Stimulated activated effector memory CD8-positive, alpha-beta T cell treated with anti-CD3 and anti-CD28 coated beads, Interleukin-12 subunit alpha, Interleukin-12 subunit beta, amount 100 ng/mL, for 72 hours (primary cell): ENCODE data around the gene CD160.
"Not testable (repeated sequence)": the region's sequence is repeated elsewhere in the genome, so short reads cannot be mapped to it uniquely, and the experiment has no call there.

Experiments used
- ATAC-seq: fragments of 150-1000 bp; cut with Tn5 transposase; 2 replicates; pipeline ENCODE4 v1.10.0; 2021
- DNase-seq, 2 donors: peaks; one replicate each; pipeline ENCODE4 v3.0.0; 2021 to 2022; ENCODE audit warnings: low spot score in 2 of 2
- H3K27ac Mint-ChIP-seq: one replicate; pipeline ENCODE4 v1.8.0; 2022; ENCODE audit warnings: mild to moderate bottlenecking, mixed read lengths
- H3K36me3 Mint-ChIP-seq: one replicate; pipeline ENCODE4 v1.8.0; 2022; ENCODE audit warnings: mild to moderate bottlenecking, mixed read lengths
- H3K4me1 Mint-ChIP-seq: one replicate; pipeline ENCODE4 v1.8.0; 2022; ENCODE audit warnings: mixed read lengths
- H3K4me3 Mint-ChIP-seq: one replicate; pipeline ENCODE4 v1.8.0; 2022; ENCODE audit warnings: mild to moderate bottlenecking, mixed read lengths
- H3K9me3 Mint-ChIP-seq: one replicate; pipeline ENCODE4 v1.8.0; 2022; ENCODE audit warnings: mixed read lengths

CD160 gene

DNA sequence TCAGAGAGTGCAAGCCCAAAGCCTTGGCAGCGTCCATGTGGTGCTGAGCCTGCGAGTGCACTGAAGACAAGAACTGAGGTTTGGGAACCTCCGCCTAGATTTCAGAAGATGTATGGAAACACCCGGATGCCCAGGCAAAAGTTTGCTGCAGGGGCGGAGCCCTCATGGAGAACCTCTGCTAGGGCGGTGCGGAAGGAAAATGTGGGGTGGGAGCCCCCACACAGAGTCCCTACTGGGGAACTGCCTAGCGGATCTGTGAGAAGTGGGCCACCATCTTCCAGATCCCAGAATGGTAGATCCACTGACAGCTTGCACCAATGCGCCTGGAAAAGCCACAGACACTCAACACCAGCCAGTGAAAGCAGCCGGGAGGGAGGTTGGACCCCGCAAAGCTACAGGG lies 42.2 kb downstream of the CD160 start:
- not testable (repeated sequence) for DNase-seq, H3K27ac Mint-ChIP-seq, H3K4me3 Mint-ChIP-seq, H3K4me1 Mint-ChIP-seq, ATAC-seq, H3K9me3 Mint-ChIP-seq
- H3K36me3 Mint-ChIP-seq: peaks cover 59% of the 10 kb centered on the region

DNA sequence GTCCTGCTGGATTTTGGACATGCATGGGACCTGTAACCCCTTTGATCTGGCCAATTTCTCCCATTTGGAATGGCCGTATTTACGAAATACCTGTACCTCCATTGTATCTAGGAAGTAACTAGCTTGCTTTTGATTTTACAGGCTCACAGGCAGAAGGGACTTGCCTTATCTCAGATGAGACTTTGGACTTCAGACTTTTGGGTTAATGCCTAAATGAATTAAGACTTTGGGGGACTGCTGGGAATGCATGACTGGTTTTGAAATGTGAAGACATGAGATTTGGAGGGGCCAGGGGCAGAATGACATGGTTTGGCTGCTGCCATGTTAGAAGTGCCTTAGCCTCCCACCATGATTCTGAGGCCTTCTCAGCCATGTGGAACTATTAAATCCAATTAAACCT lies 42.7 kb downstream of the CD160 start:
- not testable (repeated sequence) for H3K4me1 Mint-ChIP-seq, DNase-seq, ATAC-seq, H3K4me3 Mint-ChIP-seq, H3K9me3 Mint-ChIP-seq, H3K27ac Mint-ChIP-seq
- H3K36me3 Mint-ChIP-seq: peaks cover 54% of the 10 kb centered on the region

DNA sequence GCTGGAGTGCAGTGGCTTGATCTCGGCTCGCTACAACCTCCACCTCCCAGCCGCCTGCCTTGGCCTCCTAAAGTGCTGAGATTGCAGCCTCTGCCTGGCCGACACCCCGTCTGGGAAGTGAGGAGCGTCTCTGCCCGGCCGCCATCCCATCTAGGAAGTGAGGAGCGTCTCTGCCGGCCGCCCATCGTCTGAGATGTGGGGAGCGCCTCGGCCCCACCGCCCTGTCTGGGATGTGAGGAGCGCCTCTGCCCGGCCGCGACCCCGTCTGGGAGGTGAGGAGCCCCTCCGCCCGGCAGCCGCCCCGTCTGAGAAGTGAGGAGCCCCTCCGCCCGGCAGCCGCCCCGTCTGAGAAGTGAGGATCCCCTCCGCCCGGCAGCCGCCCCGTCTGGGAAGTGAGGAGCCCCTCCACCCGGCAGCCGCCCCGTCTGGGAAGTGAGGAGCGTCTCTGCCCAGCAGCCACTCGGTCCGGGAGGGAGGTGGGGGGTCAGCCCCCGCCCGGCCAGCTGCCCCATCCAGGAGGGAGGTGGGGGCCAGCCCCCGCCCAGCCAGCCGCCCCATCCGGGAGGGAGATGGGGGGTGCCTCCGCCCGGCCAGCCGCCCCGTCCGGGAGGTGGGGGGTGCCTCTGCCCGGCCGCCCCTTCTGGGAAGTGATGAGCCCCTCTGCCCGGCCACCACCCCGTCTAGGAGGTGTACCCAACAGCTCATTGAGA lies 45.1 kb downstream of the CD160 start:
- not testable (repeated sequence) for H3K4me1 Mint-ChIP-seq, ATAC-seq, H3K27ac Mint-ChIP-seq, H3K4me3 Mint-ChIP-seq, DNase-seq, H3K9me3 Mint-ChIP-seq
- peaks cover 58% of the 10 kb centered on the region for H3K36me3 Mint-ChIP-seq

DNA sequence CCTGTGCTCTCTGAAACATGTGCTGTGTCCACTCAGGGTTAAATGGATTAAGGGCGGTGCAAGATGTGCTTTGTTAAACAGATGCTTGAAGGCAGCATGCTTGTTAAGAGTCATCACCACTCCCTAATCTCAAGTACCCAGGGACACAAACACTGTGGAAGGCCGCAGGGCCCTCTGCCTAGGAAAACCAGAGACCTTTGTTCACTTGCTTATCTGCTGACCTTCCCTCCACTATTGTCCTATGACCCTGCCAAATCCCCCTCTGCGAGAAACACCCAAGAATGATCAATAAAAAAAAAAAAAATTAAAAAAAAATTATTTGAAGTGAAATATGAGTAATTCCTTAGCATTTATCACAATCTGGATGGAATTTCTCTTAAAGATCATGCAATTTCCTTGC lies 45.8 kb downstream of the CD160 start:
- DNase-seq, H3K27ac Mint-ChIP-seq, H3K4me3 Mint-ChIP-seq, ATAC-seq, H3K4me1 Mint-ChIP-seq, H3K9me3 Mint-ChIP-seq: not testable (repeated sequence)
- peaks cover 57% of the 10 kb centered on the region for H3K36me3 Mint-ChIP-seq

DNA sequence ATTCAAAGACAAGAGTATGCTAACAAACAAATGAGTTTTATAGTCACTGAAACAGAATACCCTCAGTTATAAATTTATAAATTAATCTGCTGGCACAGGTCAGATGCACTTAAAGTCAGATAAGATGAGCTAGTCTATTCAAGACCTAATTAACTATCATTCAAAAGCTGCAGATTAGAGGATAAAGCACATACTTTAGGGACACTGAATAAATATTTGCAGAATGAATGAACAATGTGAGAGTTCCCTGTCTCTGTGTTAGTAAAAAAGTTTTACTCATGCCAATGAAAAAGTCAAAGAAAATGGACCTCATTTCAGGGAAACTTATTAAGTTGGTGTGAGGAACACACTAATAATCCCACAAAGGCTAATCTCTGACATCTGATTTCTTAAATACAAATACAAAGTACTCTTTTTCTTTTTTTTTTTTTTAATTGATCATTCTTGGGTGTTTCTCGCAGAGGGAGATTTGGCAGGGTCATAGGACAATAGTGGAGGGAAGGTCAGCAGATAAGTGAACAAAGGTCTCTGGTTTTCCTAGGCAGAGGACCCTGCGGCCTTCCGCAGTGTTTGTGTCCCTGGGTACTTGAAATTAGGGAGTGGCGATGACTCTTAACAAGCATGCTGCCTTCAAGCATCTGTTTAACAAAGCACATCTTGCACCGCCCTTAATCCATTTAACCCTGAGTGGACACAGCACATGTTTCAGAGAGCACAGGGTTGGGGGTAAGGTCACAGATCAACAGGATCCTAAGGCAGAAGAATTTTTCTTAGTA lies 46.5 kb downstream of the CD160 start:
- H3K36me3 Mint-ChIP-seq: peaks cover 57% of the 10 kb centered on the region
- H3K4me3 Mint-ChIP-seq, DNase-seq, H3K9me3 Mint-ChIP-seq, H3K4me1 Mint-ChIP-seq, H3K27ac Mint-ChIP-seq, ATAC-seq: not testable (repeated sequence)

DNA sequence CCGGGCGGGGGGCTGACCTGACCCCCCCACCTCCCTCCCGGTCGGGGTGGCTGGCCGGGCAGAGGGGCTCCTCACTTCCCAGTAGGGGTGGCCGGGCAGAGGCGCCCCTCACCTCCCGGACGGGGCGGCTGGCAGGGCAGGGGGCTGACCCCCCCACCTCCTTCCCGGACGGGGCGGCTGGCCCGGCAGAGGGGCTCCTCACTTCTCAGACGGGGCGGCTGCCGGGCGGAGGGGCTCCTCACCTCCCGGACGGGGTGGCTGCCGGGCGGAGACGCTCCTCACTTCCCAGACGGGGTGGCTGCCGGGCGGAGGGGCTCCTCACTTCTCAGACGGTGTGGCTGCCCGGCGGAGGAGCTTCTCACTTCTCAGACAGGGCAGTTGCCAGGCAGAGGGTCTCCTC lies 47.6 kb downstream of the CD160 start:
- not testable (repeated sequence) for H3K9me3 Mint-ChIP-seq, H3K4me3 Mint-ChIP-seq, DNase-seq, ATAC-seq, H3K4me1 Mint-ChIP-seq, H3K27ac Mint-ChIP-seq
- peaks cover 57% of the 10 kb centered on the region for H3K36me3 Mint-ChIP-seq

DNA sequence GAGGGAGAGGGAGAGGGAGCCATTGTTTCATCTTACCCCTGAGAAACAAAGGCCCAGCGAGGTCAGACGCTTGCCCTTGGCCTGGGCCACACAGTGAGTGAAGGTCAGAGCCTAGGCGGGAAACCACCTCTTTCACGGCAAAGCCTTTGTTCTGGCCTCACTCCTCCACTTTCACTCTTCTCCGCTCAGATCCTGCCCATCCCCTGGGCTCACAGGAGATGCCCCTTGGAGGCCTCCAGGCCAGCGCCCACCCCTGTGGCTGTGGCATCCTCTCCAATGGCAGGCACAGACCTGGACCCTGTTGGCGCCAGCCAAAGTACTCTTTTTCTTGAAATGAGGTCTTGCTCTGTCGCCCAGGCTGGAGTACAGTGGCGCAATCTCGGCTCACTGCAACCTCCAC lies 48.7 kb downstream of the CD160 start:
- ATAC-seq, H3K4me1 Mint-ChIP-seq, H3K9me3 Mint-ChIP-seq, DNase-seq, H3K4me3 Mint-ChIP-seq: not testable (repeated sequence)
- Mint-ChIP-seq H3K27ac (peak overlapping the region; percentile 32), H3K36me3 (peaks cover 56% of the 10 kb centered on the region)

DNA sequence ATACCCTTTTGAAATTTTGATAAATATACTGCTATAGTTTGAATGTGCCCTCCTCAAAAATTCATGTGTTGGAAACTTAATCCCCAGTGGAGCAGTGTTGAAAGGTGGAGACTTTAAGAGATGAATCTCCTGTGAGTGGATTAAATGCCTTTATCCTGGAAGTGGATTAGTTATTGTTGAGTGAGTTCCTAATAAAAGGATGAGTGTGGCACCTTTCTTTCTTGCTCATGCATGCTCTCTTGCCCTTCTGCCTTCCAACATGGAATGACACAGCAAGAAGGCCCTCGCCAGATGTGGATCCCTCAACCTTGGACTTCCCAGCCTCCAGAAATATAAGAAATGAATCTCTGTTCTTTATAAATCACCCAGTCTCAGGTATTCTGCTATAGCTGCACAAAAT lies 51.8 kb downstream of the CD160 start:
- H3K9me3 Mint-ChIP-seq: no peaks in the 10 kb centered on the region
- ATAC-seq: no peak
- H3K27ac Mint-ChIP-seq: no peak overlapping the region
- H3K4me1 Mint-ChIP-seq: peaks cover 19% of the 10 kb centered on the region
- no peak overlapping the region for H3K4me3 Mint-ChIP-seq
- no peak for DNase-seq
- peaks cover 55% of the 10 kb centered on the region for H3K36me3 Mint-ChIP-seq

DNA sequence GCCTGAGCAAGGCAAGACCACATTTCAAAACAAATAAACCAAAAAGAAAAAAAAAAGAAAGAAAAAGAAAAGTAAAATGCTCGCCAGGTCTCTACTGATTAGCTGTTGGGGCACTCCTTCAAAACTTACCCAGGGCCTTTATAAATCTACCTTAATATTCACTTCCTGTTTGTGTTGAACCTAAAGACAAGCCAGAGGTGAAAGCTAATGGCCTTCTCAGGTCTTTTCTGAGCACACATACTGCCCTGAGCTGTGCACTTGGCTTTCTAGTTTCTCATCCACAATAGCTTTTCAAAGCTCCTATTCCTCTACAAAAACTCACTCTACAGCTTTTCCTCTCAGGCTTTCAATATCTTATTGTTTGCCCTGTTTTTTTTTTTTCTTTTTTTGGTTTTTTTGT lies 54.1 kb downstream of the CD160 start:
- peak overlapping the region; percentile 77 for H3K27ac Mint-ChIP-seq
- H3K4me1 Mint-ChIP-seq: peaks cover 19% of the 10 kb centered on the region
- no peak for DNase-seq

DNA sequence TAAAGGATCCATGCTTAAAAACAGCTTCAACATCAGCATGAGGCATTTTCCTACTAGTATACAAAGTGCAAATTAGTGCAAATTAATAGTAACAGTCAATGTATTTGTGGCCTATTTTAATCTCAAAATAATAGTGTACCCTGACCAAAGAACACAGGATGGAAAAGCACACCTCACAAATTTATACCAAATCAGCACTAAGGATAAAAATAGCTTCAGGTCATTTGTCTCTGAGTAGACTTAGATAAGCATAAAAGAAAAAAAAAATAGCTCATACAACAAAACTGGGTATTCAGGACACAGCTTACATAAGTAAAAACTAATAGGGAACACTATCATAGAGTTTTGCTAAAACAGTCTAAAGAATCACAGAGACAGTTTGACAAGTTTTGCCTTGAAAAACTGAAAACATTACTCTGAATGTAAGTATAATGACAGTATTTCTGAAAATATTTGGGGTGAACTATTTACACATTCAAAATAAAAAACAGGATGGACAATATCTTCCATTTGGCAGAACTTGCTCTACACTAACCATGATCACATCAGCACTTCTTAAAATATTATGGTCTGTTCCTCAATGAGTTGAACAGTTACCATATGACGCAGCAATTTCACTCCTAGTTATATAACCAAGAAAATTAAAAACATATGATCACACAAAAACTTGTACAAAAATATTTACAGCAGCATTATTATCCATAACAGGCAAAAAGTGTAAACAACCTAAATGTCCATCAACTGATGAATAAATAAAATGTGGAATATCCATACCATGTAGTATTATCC lies 58.3 kb downstream of the CD160 start:
- Mint-ChIP-seq H3K9me3 (no peaks in the 10 kb centered on the region), H3K27ac (no peak overlapping the region), H3K4me1 (peaks cover 22% of the 10 kb centered on the region), H3K36me3 (peaks cover 45% of the 10 kb centered on the region), H3K4me3 (no peak overlapping the region)
- DNase-seq (no peak), ATAC-seq (no peak)

More for the DNA sequence above, 54.1 kb downstream of the CD160 start:
- no peaks in the 10 kb centered on the region for H3K9me3 Mint-ChIP-seq
- ATAC-seq: no peak
- peaks cover 42% of the 10 kb centered on the region for H3K36me3 Mint-ChIP-seq
- no peak overlapping the region for H3K4me3 Mint-ChIP-seq

DNA sequence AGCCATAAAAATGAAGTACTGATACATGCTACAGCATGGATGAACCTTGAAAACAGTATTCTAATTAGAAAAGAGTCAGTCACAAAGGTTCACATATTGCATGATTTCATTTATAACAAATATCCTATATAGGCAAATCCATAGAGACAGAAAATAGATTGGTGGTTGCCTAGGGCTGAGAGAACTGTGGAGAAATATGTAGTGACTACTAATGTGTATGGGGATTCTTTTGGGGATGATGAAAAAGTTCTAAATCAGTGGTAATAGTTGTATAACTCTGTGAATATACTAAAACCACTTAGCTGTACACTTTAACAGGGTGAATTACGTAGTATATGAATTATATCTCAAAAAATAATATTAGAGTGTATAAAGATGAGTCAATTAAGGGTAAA lies 58.8 kb downstream of the CD160 start:
- DNase-seq (no peak), ATAC-seq (no peak)
- Mint-ChIP-seq H3K27ac (no peak overlapping the region), H3K36me3 (peaks cover 49% of the 10 kb centered on the region), H3K4me1 (peaks cover 20% of the 10 kb centered on the region), H3K9me3 (no peaks in the 10 kb centered on the region), H3K4me3 (no peak overlapping the region)

DNA sequence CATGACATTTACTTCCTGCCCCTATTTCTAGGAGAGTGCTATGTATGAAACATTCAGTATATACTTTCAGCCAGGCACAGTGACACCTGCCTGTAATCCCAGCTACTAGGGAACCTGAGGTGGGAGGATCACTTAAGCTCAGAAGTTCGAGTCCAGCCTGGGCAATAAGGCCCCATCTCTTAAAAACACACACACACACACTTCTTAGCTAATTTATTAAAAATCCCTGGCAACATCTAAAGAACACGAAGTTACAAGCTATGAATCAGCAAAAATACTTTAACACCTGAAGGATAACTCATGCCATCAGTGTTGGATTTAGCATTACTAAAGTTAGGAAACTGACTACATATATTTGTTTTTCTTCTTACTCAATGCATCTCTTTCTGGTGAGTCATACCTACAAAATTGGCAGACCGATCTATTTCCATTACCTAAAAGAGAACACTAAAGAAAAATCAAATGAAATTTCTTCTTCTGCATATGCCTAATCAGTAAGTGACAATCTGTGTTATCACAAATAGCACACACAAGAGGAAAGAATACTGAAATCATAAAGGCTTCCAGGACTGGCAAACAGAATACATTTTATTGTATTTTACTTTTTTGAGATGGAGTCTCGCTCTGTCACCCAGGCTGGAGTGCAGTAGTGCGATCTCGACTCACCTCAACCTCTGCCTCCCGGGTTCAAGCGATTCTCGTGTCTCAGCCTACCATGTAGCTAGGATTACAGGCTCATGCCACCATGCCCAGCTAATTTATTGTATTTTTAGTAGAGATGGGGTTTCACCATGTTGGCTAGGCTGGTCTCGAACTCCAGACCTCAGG lies 63.2 kb downstream of the CD160 start:
- ATAC-seq (peak; percentile 81), DNase-seq (no peak)
- H3K4me3 Mint-ChIP-seq: no peak overlapping the region
- H3K9me3 Mint-ChIP-seq: no peaks in the 10 kb centered on the region
- peaks cover 26% of the 10 kb centered on the region for H3K4me1 Mint-ChIP-seq
- peak overlapping the region; percentile 87 for H3K27ac Mint-ChIP-seq
- peaks cover 72% of the 10 kb centered on the region for H3K36me3 Mint-ChIP-seq

DNA sequence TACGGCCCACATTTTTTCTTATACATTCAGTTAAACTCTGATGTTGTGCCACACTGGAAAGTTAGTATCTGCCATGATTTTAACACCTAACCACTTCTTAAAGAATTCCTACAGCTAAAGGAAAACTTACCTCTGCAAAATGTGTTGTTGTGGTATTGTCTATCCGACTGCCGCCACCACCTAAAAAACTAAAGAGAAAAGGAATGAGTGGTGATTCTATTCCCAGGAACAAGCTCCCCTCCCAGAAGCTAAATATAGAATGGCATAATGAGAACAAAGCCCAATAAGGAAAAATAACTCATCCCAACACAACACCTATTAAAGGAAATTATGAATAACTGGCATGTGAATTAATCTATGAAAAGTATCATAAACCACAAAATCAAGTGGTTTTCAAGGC lies 65.1 kb downstream of the CD160 start:
- Mint-ChIP-seq H3K36me3 (peaks cover 82% of the 10 kb centered on the region), H3K9me3 (no peaks in the 10 kb centered on the region), H3K4me3 (no peak overlapping the region), H3K4me1 (peaks cover 26% of the 10 kb centered on the region), H3K27ac (no peak overlapping the region)
- DNase-seq (no peak), ATAC-seq (no peak)

DNA sequence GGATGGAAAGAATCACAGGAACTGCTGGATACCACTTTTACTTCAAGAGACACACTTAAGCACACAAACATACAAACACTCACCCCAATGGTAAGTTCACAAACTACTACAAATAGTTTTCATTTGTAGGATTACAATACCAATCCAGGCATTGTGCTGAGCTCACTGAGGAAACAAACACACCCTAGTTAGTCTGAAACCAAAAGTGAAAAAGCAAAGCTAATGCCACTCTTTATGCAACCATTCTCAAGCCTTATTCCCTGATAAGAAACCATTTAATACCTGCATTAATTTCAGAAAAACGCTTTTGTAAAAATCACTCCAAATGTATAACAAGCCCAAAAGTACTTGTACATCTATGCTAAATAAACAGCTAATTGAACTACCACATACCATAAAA lies 66.2 kb downstream of the CD160 start:
- peaks cover 71% of the 10 kb centered on the region for H3K36me3 Mint-ChIP-seq
- peak overlapping the region; percentile 65 for H3K27ac Mint-ChIP-seq
- H3K4me3 Mint-ChIP-seq: peak overlapping the region; percentile 14
- peak; percentile 49 for ATAC-seq
- no peak for DNase-seq
- peaks cover 26% of the 10 kb centered on the region for H3K4me1 Mint-ChIP-seq
- H3K9me3 Mint-ChIP-seq: no peaks in the 10 kb centered on the region

DNA sequence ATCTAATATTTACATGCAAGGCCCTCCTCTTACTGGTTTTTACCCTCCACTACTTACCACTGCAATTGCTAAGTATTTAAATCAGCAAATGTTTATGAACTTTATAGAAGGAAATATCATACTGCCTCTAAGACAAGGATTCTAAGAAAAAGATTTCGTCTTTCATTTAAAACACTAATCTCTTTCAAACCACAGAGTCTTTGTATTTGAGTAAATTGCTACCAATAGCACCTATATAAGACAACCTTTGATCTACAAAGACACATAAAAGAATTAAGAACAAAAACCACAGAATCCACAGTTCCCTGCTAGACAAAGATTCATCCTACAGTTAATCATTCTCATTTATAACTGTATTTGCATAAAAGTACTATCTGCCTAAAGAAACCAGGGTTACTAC lies 67.0 kb downstream of the CD160 start:
- H3K36me3 Mint-ChIP-seq: peaks cover 67% of the 10 kb centered on the region
- peak overlapping the region; percentile 65 for H3K27ac Mint-ChIP-seq
- H3K4me3 Mint-ChIP-seq: peak overlapping the region; percentile 14
- DNase-seq (no peak), ATAC-seq (peak; percentile 85)
- no peaks in the 10 kb centered on the region for H3K9me3 Mint-ChIP-seq
- peaks cover 26% of the 10 kb centered on the region for H3K4me1 Mint-ChIP-seq
